Activated CD8-positive, alpha-beta memory T cell treated with anti-CD3 and anti-CD28 coated beads for 4 hours (primary cell): ENCODE results near the gene TENT4A.

Experiments
- DNase-seq, 2 donors: peaks; one replicate each; pipeline ENCODE4 v3.0.0-alpha.2; 2020; ENCODE audit warnings: low read depth in 2 of 2

Gene TENT4A

DNA sequence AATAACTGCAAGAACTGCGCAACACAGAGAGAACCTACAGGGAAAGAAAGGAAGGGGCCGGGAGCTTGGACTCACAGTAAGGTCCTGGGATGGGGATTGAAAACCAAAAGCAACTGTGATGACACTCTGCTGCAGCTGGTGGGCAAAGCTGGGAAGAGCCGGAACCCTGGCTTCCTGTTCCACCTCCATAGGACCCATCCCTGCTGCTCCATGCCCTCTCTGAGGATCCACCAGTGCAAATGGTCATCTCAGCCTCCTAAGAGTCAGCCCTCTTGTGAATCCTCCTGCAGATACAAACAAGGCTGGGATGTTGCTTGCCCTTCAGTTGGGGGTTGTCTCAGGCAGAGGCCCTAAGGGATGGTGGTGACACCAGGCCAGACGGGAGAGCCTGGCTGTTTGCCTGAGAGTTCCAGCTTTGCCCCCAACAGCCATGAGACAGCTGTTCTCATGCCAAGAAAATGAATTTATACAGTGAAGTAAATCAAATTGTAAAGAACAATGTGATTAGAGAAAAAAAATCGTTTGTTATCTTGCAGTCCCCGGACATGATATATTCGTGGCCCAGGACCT, 90.8 kb downstream of the TENT4A start:
- no peak for DNase-seq

DNA sequence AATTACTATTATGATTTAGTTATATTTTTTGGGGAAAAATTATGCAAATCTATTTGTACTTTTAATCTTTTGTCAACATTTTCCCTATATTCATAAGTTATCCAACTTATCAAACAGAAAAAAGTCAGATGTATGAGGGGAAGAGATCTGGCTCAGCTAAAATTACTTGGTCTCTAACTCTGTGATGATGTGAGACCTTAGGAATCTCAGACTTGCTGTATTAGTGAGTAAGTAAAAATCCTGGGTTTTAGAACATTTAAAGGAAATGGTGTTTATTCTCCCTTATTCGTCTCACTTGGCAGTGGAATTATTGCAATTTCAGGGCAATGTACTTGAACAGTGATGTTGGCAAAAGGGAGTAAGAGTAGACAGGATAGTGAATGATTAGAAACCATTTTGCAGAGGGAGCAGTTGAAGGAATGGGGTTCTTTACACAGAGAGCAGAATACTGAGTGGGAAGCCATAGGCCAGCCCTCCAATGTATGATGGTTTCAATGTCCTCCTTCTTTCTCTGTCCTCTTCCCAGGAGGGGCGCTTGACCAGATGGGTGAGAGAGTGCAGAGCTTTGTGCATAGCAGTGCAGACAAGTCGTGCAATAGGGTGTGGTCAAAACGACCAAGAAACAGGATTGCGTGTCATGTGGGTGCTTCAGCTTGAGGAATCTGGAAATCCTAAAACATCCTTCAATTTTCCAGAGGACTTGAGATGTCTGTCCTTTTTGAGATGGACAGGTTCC, 91.7 kb downstream of the TENT4A start:
- no peak for DNase-seq

DNA sequence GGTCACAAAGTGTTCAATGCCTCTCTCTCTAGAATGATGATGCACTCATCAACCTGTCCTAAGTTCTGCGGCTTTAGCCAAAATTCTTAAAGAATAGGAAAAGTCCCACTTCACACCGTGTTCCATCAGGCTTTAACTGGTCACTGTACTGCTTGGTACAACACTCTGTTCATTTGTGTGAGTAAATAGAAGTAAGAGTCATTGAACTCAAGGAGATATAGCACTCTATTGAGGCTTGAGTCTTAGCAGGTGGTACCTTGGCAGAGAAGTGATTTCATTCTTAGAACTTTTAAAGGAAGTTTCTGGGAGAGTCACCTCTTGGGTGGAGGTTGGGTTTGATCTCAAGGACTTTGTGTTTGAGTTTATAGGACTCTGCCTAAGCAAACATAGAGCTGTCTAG, 92.6 kb downstream of the TENT4A start:
- no peak for DNase-seq
